Medulla oblongata (tissue), 1 donor: ENCODE measurements around the gene OFD1.

Source experiments
- DNase-seq: peaks from one replicate; pipeline ENCODE4 v3.0.0-alpha.2; 2015; ENCODE audit errors: extremely low spot score

The OFD1 gene

GRCh38 chrX:13752646-13753045 lies 18.1 kb downstream of the OFD1 start:
- peak; percentile 43 for DNase-seq

- no peak for DNase-seq
Measured at GRCh38 chrX:13754765-13755164, 20.2 kb downstream of the OFD1 start.

GRCh38 chrX:13755254-13755653 lies 20.7 kb downstream of the OFD1 start:
- no peak for DNase-seq

- no peak for DNase-seq
Measured at GRCh38 chrX:13756381-13756780, 21.8 kb downstream of the OFD1 start.

- peak; percentile 16 for DNase-seq
Measured at GRCh38 chrX:13759152-13759718, 24.7 kb downstream of the OFD1 start.

GRCh38 chrX:13760426-13760825 lies 25.9 kb downstream of the OFD1 start:
- DNase-seq = peak; percentile 25

GRCh38 chrX:13761606-13762414 lies 27.3 kb downstream of the OFD1 start:
- DNase-seq = no peak

- peak; percentile 64 for DNase-seq
Measured at GRCh38 chrX:13763489-13763888, 28.9 kb downstream of the OFD1 start.

- peak; percentile 63 for DNase-seq
Measured at GRCh38 chrX:13764281-13764680, 29.7 kb downstream of the OFD1 start.

- peak; percentile 31 for DNase-seq
Measured at GRCh38 chrX:13764765-13765164, 30.2 kb downstream of the OFD1 start.

GRCh38 chrX:13768939-13769338 lies 34.4 kb downstream of the OFD1 start:
- no peak for DNase-seq

GRCh38 chrX:13770013-13770535 lies 35.5 kb downstream of the OFD1 start:
- no peak for DNase-seq

GRCh38 chrX:13774696-13775095 lies 40.1 kb downstream of the OFD1 start:
- no peak for DNase-seq

- no peak for DNase-seq
Measured at GRCh38 chrX:13775837-13776236, 41.3 kb downstream of the OFD1 start.

GRCh38 chrX:13776387-13776786 lies 41.8 kb downstream of the OFD1 start:
- no peak for DNase-seq

GRCh38 chrX:13778916-13779315 lies 44.4 kb downstream of the OFD1 start:
- DNase-seq = no peak

GRCh38 chrX:13780868-13781427 lies 46.4 kb downstream of the OFD1 start:
- DNase-seq = no peak

GRCh38 chrX:13786048-13786447 lies 51.5 kb downstream of the OFD1 start:
- DNase-seq = no peak

- peak; percentile 34 for DNase-seq
Measured at GRCh38 chrX:13790206-13791131, 55.9 kb downstream of the OFD1 start.

GRCh38 chrX:13791145-13791544 lies 56.6 kb downstream of the OFD1 start:
- no peak for DNase-seq

- peak; percentile 78 for DNase-seq
Measured at GRCh38 chrX:13791559-13791958, 57.0 kb downstream of the OFD1 start.

- DNase-seq = no peak
Measured at GRCh38 chrX:13793897-13794296, 59.3 kb downstream of the OFD1 start.
